GM23338 (cell line): Measurements from ENCODE around the gene WFDC11. TPM values are rescaled to one million over a fixed set of nuclear protein-coding genes. Genes with fewer than 3 reads are reported as not detected.

ENCODE experiments used
- ATAC-seq: fragments of 200-7000 bp; cut with Tn5 transposase; 3 replicates; pipeline ENCODE4 v1.9.1; 2020
- DNase-seq: peaks from one replicate; pipeline ENCODE4 v3.0.0-alpha.2; 2015; ENCODE audit warnings: low spot score
- H2AFZ ChIP-seq: fragments of 200-600 bp; sonication (generic); 2 replicates; pipeline ENCODE4 v1.8.0; 2016; ENCODE audit warnings: antibody characterized with exemption, mild to moderate bottlenecking, moderate library complexity
- H3F3A ChIP-seq: fragments of 200-600 bp; sonication (generic); replicated peaks from 2 replicates; pipeline ENCODE4 v1.8.0; 2017; ENCODE audit warnings: antibody characterized with exemption, mixed run types, low read depth
- H3K27ac ChIP-seq: fragments of 200-600 bp; sonication (generic); 2 replicates; pipeline ENCODE4 v1.6.1; 2016; ENCODE audit warnings: low read depth
- H3K27me3 ChIP-seq: fragments of 200-600 bp; sonication (generic); 2 replicates; pipeline ENCODE4 v1.8.0; 2016; ENCODE audit warnings: mild to moderate bottlenecking, mixed run types, moderate library complexity; ENCODE audit not compliant: insufficient read depth
- H3K36me3 ChIP-seq: fragments of 200-600 bp; sonication (generic); 2 replicates; pipeline ENCODE4 v1.8.0; 2016; ENCODE audit warnings: mild to moderate bottlenecking; ENCODE audit not compliant: insufficient read depth
- H3K4me1 ChIP-seq: fragments of 200-600 bp; sonication (generic); 2 replicates; pipeline ENCODE4 v1.8.0; 2016; ENCODE audit warnings: mild to moderate bottlenecking, moderate library complexity; ENCODE audit not compliant: insufficient read depth
- H3K4me2 ChIP-seq: fragments of 200-600 bp; sonication (generic); 2 replicates; pipeline ENCODE4 v1.7.1; 2017; ENCODE audit warnings: mixed run types
- H3K4me3 ChIP-seq: fragments of 200-600 bp; sonication (generic); 2 replicates; pipeline ENCODE4 v1.6.1; 2016; ENCODE audit warnings: mixed run types
- H3K79me2 ChIP-seq: fragments of 200-600 bp; sonication (generic); replicated peaks from 2 replicates; pipeline ENCODE4 v1.8.0; 2017; ENCODE audit warnings: mild to moderate bottlenecking; ENCODE audit not compliant: insufficient read depth
- H3K9me2 ChIP-seq: fragments of 200-600 bp; sonication (generic); 2 replicates; pipeline ENCODE4 v1.8.0; 2017; ENCODE audit not compliant: insufficient read depth
- H4K20me1 ChIP-seq: fragments of 200-600 bp; sonication (generic); replicated peaks from 2 replicates; pipeline ENCODE4 v1.8.0; 2017; ENCODE audit warnings: mild to moderate bottlenecking; ENCODE audit not compliant: insufficient read depth
- H3K27ac Mint-ChIP-seq: 2 replicates; pipeline ENCODE4 v1.8.0; 2020; ENCODE audit warnings: inconsistent platforms, mild to moderate bottlenecking, moderate library complexity, mixed read lengths
- H3K27me3 Mint-ChIP-seq: 3 replicates; pipeline ENCODE4 v1.8.0; 2022; ENCODE audit warnings: low read depth, mild to moderate bottlenecking, moderate library complexity, mixed read lengths, inconsistent platforms; ENCODE audit not compliant: insufficient read depth, poor library complexity
- H3K36me3 Mint-ChIP-seq: 3 replicates; pipeline ENCODE4 v1.8.0; 2021; ENCODE audit warnings: low read depth, mild to moderate bottlenecking, inconsistent platforms, moderate library complexity, mixed read lengths
- H3K4me1 Mint-ChIP-seq: 3 replicates; pipeline ENCODE4 v1.8.0; 2020; ENCODE audit warnings: mild to moderate bottlenecking, inconsistent platforms, mixed read lengths
- H3K4me3 Mint-ChIP-seq: 3 replicates; pipeline ENCODE4 v1.8.0; 2021; ENCODE audit warnings: moderate library complexity, mild to moderate bottlenecking, inconsistent platforms, mixed read lengths
- H3K9me3 Mint-ChIP-seq: 3 replicates; pipeline ENCODE4 v1.8.0; 2020; ENCODE audit warnings: moderate library complexity, mild to moderate bottlenecking, inconsistent platforms, mixed read lengths
- EZH2 ChIP-seq: fragments of 200-600 bp; sonication (generic); IDR thresholded peaks from one replicate; pipeline ENCODE4 v1.8.0; 2017; ENCODE audit warnings: antibody characterized with exemption, mild to moderate bottlenecking, low read depth; ENCODE audit not compliant: unreplicated experiment
- EZH2phosphoT487 ChIP-seq: fragments of 200-600 bp; sonication (generic); IDR thresholded peaks from one replicate; pipeline ENCODE4 v1.8.1; 2018; ENCODE audit warnings: antibody characterized with exemption; ENCODE audit not compliant: unreplicated experiment
- NANOG ChIP-seq: IDR thresholded peaks from 2 replicates; pipeline ENCODE4 v1.6.1; 2016; ENCODE audit warnings: antibody characterized with exemption, borderline replicate concordance
- polyA plus RNA-seq: library from polyadenylated mRNA; unstranded; fragments of >200 nt; fragmentation: Nextera tagmentation; extraction: Ambion mirVana; gene quantifications from 2 replicates; pipeline ENCODE4 v1.2.1, GENCODE V29; 2016
- total RNA-seq: library from RNA; depleted of rRNA; stranded (reverse); fragments of >200 nt; shearing (Covaris generic); gene quantifications from 2 replicates; pipeline ENCODE4 v1.2.3, GENCODE V29; 2014
- TF ChIP-seq, protein P1 (sequence below): fragments of 250-450 bp; sonication (Bioruptor Pico); IDR thresholded peaks from 2 replicates; pipeline ENCODE4 v1.5.0; 2020; ENCODE audit warnings: mild to moderate bottlenecking, moderate library complexity
- TF ChIP-seq, protein P2 (sequence below), 2 experiments: fragments of 200-600 bp in 1 of 2; sonication (generic) in 1 of 2; conservative IDR thresholded peaks; 2 replicates each; pipeline versions ENCODE4 v1.5.1 to v1.6.1; 2016 to 2017; ENCODE audit warnings: antibody characterized with exemption in 2 of 2, low read depth in 2 of 2, mild to moderate bottlenecking in 2 of 2, moderate library complexity in 1 of 2
- TF ChIP-seq, protein P3 (sequence below): IDR thresholded peaks from 2 replicates; pipeline ENCODE4 v1.6.1; 2016; ENCODE audit warnings: antibody characterized with exemption

The WFDC11 gene
- total and polyA plus RNA-seq, 2 experiments from 2014 or later: not detected

DNA sequence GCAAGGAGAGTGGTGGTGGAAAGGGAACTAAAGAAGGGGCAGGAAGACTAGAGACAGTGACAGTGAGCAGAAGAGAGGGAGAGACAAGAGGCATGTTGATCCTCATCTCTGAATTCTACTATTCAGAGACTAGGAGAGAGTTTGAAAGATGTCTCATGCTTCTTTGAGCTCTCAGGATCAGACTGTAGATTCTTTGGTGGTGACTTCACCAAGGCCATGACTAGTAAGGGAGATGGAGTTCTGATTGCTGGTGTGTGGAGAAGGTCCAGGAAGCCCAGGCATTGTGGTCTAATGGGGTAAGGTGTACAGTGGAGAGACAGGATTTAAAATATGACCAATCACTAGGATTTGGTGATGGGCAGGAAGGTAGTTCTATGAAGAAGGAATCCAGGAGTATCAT, 39.7 kb downstream of the WFDC11 start (continued):
- TF ChIP-seq NANOG (no peak), EZH2phosphoT487 (no peak), EZH2 (no peak)
- TF ChIP-seq, protein P1, sequence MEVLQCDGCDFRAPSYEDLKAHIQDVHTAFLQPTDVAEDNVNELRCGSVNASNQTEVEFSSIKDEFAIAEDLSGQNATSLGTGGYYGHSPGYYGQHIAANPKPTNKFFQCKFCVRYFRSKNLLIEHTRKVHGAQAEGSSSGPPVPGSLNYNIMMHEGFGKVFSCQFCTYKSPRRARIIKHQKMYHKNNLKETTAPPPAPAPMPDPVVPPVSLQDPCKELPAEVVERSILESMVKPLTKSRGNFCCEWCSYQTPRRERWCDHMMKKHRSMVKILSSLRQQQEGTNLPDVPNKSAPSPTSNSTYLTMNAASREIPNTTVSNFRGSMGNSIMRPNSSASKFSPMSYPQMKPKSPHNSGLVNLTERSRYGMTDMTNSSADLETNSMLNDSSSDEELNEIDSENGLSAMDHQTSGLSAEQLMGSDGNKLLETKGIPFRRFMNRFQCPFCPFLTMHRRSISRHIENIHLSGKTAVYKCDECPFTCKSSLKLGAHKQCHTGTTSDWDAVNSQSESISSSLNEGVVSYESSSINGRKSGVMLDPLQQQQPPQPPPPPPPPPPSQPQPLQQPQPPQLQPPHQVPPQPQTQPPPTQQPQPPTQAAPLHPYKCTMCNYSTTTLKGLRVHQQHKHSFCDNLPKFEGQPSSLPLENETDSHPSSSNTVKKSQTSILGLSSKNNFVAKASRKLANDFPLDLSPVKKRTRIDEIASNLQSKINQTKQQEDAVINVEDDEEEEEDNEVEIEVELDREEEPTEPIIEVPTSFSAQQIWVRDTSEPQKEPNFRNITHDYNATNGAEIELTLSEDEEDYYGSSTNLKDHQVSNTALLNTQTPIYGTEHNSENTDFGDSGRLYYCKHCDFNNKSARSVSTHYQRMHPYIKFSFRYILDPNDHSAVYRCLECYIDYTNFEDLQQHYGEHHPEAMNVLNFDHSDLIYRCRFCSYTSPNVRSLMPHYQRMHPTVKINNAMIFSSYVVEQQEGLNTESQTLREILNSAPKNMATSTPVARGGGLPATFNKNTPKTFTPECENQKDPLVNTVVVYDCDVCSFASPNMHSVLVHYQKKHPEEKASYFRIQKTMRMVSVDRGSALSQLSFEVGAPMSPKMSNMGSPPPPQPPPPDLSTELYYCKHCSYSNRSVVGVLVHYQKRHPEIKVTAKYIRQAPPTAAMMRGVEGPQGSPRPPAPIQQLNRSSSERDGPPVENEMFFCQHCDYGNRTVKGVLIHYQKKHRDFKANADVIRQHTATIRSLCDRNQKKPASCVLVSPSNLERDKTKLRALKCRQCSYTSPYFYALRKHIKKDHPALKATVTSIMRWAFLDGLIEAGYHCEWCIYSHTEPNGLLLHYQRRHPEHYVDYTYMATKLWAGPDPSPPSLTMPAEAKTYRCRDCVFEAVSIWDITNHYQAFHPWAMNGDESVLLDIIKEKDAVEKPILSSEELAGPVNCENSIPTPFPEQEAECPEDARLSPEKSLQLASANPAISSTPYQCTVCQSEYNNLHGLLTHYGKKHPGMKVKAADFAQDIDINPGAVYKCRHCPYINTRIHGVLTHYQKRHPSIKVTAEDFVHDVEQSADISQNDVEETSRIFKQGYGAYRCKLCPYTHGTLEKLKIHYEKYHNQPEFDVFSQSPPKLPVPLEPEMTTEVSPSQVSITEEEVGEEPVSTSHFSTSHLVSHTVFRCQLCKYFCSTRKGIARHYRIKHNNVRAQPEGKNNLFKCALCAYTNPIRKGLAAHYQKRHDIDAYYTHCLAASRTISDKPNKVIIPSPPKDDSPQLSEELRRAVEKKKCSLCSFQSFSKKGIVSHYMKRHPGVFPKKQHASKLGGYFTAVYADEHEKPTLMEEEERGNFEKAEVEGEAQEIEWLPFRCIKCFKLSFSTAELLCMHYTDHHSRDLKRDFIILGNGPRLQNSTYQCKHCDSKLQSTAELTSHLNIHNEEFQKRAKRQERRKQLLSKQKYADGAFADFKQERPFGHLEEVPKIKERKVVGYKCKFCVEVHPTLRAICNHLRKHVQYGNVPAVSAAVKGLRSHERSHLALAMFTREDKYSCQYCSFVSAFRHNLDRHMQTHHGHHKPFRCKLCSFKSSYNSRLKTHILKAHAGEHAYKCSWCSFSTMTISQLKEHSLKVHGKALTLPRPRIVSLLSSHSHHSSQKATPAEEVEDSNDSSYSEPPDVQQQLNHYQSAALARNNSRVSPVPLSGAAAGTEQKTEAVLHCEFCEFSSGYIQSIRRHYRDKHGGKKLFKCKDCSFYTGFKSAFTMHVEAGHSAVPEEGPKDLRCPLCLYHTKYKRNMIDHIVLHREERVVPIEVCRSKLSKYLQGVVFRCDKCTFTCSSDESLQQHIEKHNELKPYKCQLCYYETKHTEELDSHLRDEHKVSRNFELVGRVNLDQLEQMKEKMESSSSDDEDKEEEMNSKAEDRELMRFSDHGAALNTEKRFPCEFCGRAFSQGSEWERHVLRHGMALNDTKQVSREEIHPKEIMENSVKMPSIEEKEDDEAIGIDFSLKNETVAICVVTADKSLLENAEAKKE (CRISPR knock-in tag): no peak

DNA sequence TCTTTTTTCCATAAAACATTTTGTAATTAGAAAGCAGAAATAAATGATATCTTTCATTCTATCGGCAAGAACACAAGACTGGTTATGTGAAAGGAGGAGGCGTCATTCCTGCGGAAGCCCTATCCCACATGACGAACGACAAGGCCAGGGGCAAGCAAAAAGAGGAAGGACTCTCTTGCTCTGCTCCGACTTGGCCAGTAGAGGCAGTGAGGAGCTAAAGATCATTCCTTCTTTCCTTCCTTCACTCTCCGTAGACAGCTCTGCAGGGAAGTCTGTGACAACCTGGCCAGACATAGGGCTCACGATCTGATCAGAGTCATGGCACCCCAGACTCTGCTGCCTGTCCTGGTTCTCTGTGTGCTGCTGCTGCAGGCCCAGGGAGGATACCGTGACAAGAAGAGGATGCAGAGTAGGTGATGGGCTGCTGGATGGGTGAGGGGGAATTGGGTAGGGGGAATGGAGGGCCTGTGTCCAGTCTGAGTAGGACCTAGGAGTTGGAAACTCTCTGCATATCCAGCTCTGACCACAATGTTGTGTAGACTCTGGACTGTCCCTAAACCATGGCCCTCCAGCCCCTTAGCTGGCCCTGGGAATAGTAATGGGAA, 40.4 kb downstream of the WFDC11 start, which contains the start of gene WFDC10A:
Gene WFDC10A, plus strand, starts transcription at position 244 of the 605 bp plus-strand sequence. Its CDS starts 75 bp downstream, at position 319.
- Histone ChIP-seq H3K36me3 (no peaks in the 10 kb centered on the region), H3K4me2 (no peak within 1 kb of the TSS), H3F3A (no peaks in the 10 kb centered on the region), H3K27ac (no peak within 1 kb of the TSS), H3K9me2 (peaks cover 15% of the 10 kb centered on the region), H3K4me1 (no peaks in the 10 kb centered on the region), H4K20me1 (no peaks in the 10 kb centered on the region), H3K4me3 (no peak within 1 kb of the TSS), H3K27me3 (no peaks in the 10 kb centered on the region), H3K79me2 (no peaks in the 10 kb centered on the region), H2AFZ (peak within 1 kb of the TSS; percentile 54)
- peaks cover 3% of the 10 kb centered on the region for H3K27me3 Mint-ChIP-seq
- no peak within 1 kb of the TSS; the same call in 2 of the 3 replicates for H3K4me3 Mint-ChIP-seq
- H3K27ac Mint-ChIP-seq: no peak within 1 kb of the TSS
- H3K36me3 Mint-ChIP-seq: no peaks in the 10 kb centered on the region; the same call in 2 of the 3 replicates
- ATAC-seq: peak; percentile 100
- H3K4me1 Mint-ChIP-seq: peaks cover 2% of the 10 kb centered on the region; the same call in 2 of the 3 replicates
- DNase-seq: peak; percentile 90
- H3K9me3 Mint-ChIP-seq: no peaks in the 10 kb centered on the region
- TF ChIP-seq, protein P2, sequence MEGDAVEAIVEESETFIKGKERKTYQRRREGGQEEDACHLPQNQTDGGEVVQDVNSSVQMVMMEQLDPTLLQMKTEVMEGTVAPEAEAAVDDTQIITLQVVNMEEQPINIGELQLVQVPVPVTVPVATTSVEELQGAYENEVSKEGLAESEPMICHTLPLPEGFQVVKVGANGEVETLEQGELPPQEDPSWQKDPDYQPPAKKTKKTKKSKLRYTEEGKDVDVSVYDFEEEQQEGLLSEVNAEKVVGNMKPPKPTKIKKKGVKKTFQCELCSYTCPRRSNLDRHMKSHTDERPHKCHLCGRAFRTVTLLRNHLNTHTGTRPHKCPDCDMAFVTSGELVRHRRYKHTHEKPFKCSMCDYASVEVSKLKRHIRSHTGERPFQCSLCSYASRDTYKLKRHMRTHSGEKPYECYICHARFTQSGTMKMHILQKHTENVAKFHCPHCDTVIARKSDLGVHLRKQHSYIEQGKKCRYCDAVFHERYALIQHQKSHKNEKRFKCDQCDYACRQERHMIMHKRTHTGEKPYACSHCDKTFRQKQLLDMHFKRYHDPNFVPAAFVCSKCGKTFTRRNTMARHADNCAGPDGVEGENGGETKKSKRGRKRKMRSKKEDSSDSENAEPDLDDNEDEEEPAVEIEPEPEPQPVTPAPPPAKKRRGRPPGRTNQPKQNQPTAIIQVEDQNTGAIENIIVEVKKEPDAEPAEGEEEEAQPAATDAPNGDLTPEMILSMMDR (conservative IDR thresholded peaks at IDR 0.05; ENCODE audit: low read depth in 2 of 2): peak; percentile 65 to 83
- TF ChIP-seq, protein P3, sequence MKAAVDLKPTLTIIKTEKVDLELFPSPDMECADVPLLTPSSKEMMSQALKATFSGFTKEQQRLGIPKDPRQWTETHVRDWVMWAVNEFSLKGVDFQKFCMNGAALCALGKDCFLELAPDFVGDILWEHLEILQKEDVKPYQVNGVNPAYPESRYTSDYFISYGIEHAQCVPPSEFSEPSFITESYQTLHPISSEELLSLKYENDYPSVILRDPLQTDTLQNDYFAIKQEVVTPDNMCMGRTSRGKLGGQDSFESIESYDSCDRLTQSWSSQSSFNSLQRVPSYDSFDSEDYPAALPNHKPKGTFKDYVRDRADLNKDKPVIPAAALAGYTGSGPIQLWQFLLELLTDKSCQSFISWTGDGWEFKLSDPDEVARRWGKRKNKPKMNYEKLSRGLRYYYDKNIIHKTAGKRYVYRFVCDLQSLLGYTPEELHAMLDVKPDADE: no peak
- TF ChIP-seq EZH2 (no peak), NANOG (no peak)
